ENCODE data around the gene ATXN7L1.
A peak's percentile ranks its signal among the peaks of the same experiment; 100 is the strongest.
"Not testable (repeated sequence)": the region's sequence is repeated elsewhere in the genome, so short reads cannot be mapped to it uniquely, and the experiment has no call there.

The ATXN7L1 gene

GRCh38 chr7:105708763-105709080, 167.7 kb downstream of the ATXN7L1 start:
- Histone ChIP-seq H3K4me3 (ENCODE audit: low read depth, low read length) (no peak overlapping the region), H3K27me3 (ENCODE audit: control insufficient read depth, insufficient read depth, low read length) (no peaks in the 10 kb centered on the region), H3K36me3 (ENCODE audit: control insufficient read depth, insufficient read depth, low read length) (peaks cover 11% of the 10 kb centered on the region), H3K4me1 (ENCODE audit: control insufficient read depth, insufficient read depth, low read length) (peaks cover 7% of the 10 kb centered on the region), H3K9ac (ENCODE audit: low read depth, low read length) (no peak overlapping the region), H3K9me3 (ENCODE audit: control insufficient read depth, insufficient read depth, low read length) (peaks cover 17% of the 10 kb centered on the region)

DNA sequence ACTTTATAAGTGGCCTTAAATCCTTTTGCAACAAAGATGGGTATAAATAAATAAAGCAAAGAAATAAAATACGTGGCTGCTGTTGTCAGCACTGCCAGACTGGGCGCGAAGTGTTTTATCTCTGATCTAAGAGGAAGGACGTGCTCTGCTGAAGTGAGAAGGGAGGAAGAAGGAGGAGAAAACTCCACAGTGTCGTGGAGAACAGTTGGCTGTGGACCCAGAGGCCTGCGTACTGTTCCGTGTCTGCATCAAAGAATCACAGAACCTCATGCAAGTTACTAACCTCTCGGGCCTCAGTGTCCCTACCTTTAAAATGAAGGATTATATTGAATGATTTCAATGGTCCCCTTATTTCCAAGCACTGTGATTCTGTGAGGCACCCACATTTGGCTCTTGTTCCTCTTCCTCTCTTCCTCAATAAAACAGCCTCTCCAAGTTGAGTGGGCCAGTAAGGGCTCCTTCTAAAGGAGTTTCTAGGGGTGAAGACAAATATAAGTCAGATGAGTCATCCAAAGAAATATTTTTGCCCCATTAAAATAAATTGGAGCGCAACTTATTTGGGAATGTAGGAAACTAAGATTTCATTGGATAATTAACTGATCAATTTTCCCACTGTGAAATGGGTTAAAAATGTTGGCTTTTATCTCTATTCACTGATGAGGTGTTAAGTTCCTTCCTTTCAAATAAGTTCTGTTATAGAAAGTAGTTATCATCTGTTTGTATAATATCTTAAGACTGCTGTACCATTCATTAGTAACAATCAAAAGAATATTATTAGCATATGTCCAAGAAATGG, 168.2 kb downstream of the ATXN7L1 start:
- Histone ChIP-seq H3K4me3 (ENCODE audit: low read depth, low read length) (no peak overlapping the region), H3K4me1 (ENCODE audit: control insufficient read depth, insufficient read depth, low read length) (peaks cover 9% of the 10 kb centered on the region), H3K9ac (ENCODE audit: low read depth, low read length) (no peak overlapping the region), H3K36me3 (ENCODE audit: control insufficient read depth, insufficient read depth, low read length) (peaks cover 6% of the 10 kb centered on the region), H3K9me3 (ENCODE audit: control insufficient read depth, insufficient read depth, low read length) (peaks cover 17% of the 10 kb centered on the region), H3K27me3 (ENCODE audit: control insufficient read depth, insufficient read depth, low read length) (no peaks in the 10 kb centered on the region)

GRCh38 chr7:105707381-105707780, 169.0 kb downstream of the ATXN7L1 start:
- Histone ChIP-seq H3K4me3 (ENCODE audit: low read depth, low read length) (no peak overlapping the region), H3K9me3 (ENCODE audit: control insufficient read depth, insufficient read depth, low read length) (peaks cover 16% of the 10 kb centered on the region), H3K36me3 (ENCODE audit: control insufficient read depth, insufficient read depth, low read length) (peaks cover 2% of the 10 kb centered on the region), H3K27me3 (ENCODE audit: control insufficient read depth, insufficient read depth, low read length) (no peaks in the 10 kb centered on the region), H3K4me1 (ENCODE audit: control insufficient read depth, insufficient read depth, low read length) (peaks cover 9% of the 10 kb centered on the region), H3K9ac (ENCODE audit: low read depth, low read length) (no peak overlapping the region)

DNA sequence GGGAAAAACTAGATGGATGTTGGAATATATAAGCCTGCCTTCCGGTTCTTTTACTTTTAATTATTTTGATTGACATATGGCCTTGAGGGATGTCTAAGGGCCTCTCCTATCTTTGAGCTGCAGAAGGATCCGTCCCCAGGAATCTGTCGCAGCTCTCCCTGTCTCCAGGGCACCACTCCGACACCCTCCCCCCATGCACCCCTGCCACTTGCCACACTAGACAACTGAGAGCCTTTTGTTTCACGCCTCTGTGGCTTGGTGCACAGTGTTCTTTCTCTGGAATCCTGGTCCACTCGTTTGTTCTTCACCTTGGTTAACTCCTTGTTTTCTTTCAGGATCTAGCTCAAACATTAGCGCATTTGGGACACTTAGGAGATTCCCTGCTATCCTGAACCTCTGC, 171.0 kb downstream of the ATXN7L1 start:
- Histone ChIP-seq H3K27me3 (ENCODE audit: control insufficient read depth, insufficient read depth, low read length) (no peaks in the 10 kb centered on the region), H3K4me3 (ENCODE audit: low read depth, low read length) (no peak overlapping the region), H3K9ac (ENCODE audit: low read depth, low read length) (no peak overlapping the region), H3K4me1 (ENCODE audit: control insufficient read depth, insufficient read depth, low read length) (peaks cover 19% of the 10 kb centered on the region), H3K9me3 (ENCODE audit: control insufficient read depth, insufficient read depth, low read length) (no peaks in the 10 kb centered on the region), H3K36me3 (ENCODE audit: control insufficient read depth, insufficient read depth, low read length) (no peaks in the 10 kb centered on the region)

GRCh38 chr7:105703207-105703930, 173.0 kb downstream of the ATXN7L1 start:
- H3K4me1 ChIP-seq (ENCODE audit: control insufficient read depth, insufficient read depth, low read length), result peaks cover 21% of the 10 kb centered on the region
- H3K36me3 ChIP-seq (ENCODE audit: control insufficient read depth, insufficient read depth, low read length), result no peaks in the 10 kb centered on the region
- no peaks in the 10 kb centered on the region for H3K9me3 ChIP-seq (ENCODE audit: control insufficient read depth, insufficient read depth, low read length)
- H3K27me3 ChIP-seq (ENCODE audit: control insufficient read depth, insufficient read depth, low read length), result no peaks in the 10 kb centered on the region
- no peak overlapping the region for H3K4me3 ChIP-seq (ENCODE audit: low read depth, low read length)
- no peak overlapping the region for H3K9ac ChIP-seq (ENCODE audit: low read depth, low read length)

GRCh38 chr7:105699568-105700236, 176.7 kb downstream of the ATXN7L1 start:
- Histone ChIP-seq H3K4me1 (ENCODE audit: control insufficient read depth, insufficient read depth, low read length) (peaks cover 32% of the 10 kb centered on the region), H3K36me3 (ENCODE audit: control insufficient read depth, insufficient read depth, low read length) (no peaks in the 10 kb centered on the region)

DNA sequence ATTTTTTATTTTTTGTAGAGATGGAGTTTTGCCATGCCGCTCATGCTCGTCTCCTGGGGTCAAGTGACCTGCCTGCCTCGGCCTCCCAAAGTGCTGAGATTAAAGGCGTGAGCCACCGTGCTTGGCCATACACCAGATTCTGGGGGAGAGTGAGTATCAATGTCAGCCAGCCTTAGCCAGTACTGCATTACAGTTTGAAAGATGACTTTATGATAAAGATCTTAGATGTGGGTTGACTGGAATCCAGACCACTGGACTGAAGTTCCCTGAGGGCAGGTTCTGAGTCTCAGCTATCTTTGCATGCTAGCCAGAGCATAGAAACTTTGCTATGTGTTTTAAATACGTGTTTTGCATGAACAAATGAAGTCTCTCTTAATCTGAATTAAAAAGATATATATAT, 177.9 kb downstream of the ATXN7L1 start:
- H3K9ac ChIP-seq (ENCODE audit: low read depth, low read length), result peak overlapping the region; percentile 68
- no peaks in the 10 kb centered on the region for H3K36me3 ChIP-seq (ENCODE audit: control insufficient read depth, insufficient read depth, low read length)
- no peak overlapping the region for H3K4me3 ChIP-seq (ENCODE audit: low read depth, low read length)
- no peaks in the 10 kb centered on the region for H3K27me3 ChIP-seq (ENCODE audit: control insufficient read depth, insufficient read depth, low read length)
- H3K4me1 ChIP-seq (ENCODE audit: control insufficient read depth, insufficient read depth, low read length), result peaks cover 32% of the 10 kb centered on the region
- H3K9me3 ChIP-seq (ENCODE audit: control insufficient read depth, insufficient read depth, low read length), result no peaks in the 10 kb centered on the region

More at GRCh38 chr7:105699568-105700236, 176.7 kb downstream of the ATXN7L1 start:
- H3K9me3 ChIP-seq (ENCODE audit: control insufficient read depth, insufficient read depth, low read length), result no peaks in the 10 kb centered on the region
- no peak overlapping the region for H3K4me3 ChIP-seq (ENCODE audit: low read depth, low read length)
- no peak overlapping the region for H3K9ac ChIP-seq (ENCODE audit: low read depth, low read length)
- H3K27me3 ChIP-seq (ENCODE audit: control insufficient read depth, insufficient read depth, low read length), result no peaks in the 10 kb centered on the region

DNA sequence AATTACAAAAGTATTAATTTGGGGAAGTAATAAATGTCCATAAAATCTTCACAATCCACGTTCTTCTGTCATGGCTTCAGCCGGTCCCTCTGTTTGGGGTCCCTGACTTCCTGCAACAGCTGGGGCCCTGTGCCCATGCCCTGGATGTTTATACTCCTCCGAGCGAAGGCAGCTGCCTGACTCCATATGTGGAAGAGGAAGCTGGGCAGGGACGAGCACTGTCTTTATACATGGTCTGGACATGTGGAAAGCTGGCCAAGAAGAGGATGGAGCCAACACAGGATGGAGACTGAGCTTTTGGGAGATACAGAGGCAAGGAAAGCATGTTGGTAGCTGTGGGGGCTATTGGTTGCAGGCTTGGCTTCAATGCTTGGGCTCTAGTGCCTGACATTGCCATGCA, 178.6 kb downstream of the ATXN7L1 start:
- Histone ChIP-seq H3K9me3 (ENCODE audit: control insufficient read depth, insufficient read depth, low read length) (no peaks in the 10 kb centered on the region), H3K4me3 (ENCODE audit: low read depth, low read length) (no peak overlapping the region), H3K4me1 (ENCODE audit: control insufficient read depth, insufficient read depth, low read length) (peaks cover 30% of the 10 kb centered on the region), H3K36me3 (ENCODE audit: control insufficient read depth, insufficient read depth, low read length) (no peaks in the 10 kb centered on the region), H3K27me3 (ENCODE audit: control insufficient read depth, insufficient read depth, low read length) (no peaks in the 10 kb centered on the region), H3K9ac (ENCODE audit: low read depth, low read length) (peak overlapping the region; percentile 68)

DNA sequence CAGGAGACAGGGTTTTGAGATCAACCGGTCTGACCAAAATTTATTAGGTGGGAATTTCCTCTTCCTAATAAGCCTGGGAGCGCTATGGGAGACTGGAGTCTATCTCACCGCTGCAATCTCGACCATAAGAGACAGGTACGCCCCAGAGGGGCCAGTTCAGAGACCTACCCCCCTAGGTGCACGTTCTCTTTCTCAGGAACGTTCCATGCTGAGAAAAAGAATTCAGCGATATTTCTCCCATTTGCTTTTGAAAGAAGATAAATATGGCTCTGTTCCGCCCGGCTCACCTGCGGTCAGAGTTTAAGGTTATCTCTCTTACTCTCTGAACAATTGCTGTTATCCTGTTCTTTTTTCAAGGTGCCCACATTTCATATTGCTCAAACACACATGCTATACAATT, 179.2 kb downstream of the ATXN7L1 start:
- H3K4me1 ChIP-seq (ENCODE audit: control insufficient read depth, insufficient read depth, low read length), result peaks cover 28% of the 10 kb centered on the region
- not testable (repeated sequence) for H3K27me3 ChIP-seq (ENCODE audit: control insufficient read depth, insufficient read depth, low read length); H3K9me3 ChIP-seq (ENCODE audit: control insufficient read depth, insufficient read depth, low read length); H3K4me3 ChIP-seq (ENCODE audit: low read depth, low read length); H3K36me3 ChIP-seq (ENCODE audit: control insufficient read depth, insufficient read depth, low read length); H3K9ac ChIP-seq (ENCODE audit: low read depth, low read length)

DNA sequence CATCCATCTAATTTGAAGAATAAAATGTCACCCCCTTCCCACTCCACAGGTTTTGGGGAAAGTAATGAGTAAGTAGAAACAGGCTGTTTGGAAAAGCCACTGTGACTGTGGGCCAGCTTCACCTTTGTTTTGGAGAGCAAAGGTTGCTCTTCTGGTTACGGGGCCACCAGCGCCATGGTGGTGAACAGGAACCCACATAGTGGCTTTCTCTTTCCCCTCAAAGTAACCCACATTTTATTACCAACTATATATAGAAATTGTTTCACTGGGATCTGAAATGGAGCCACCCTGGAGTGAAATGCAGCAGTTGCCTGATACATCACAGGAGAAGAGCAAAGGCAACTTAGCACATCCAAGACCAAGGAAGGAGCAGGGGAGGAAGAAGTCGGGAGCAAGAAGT, 182.8 kb downstream of the ATXN7L1 start:
- H3K9me3 ChIP-seq (ENCODE audit: control insufficient read depth, insufficient read depth, low read length), result no peaks in the 10 kb centered on the region
- H3K27me3 ChIP-seq (ENCODE audit: control insufficient read depth, insufficient read depth, low read length), result no peaks in the 10 kb centered on the region
- no peak overlapping the region for H3K9ac ChIP-seq (ENCODE audit: low read depth, low read length)
- peaks cover 27% of the 10 kb centered on the region for H3K4me1 ChIP-seq (ENCODE audit: control insufficient read depth, insufficient read depth, low read length)
- no peak overlapping the region for H3K4me3 ChIP-seq (ENCODE audit: low read depth, low read length)
- no peaks in the 10 kb centered on the region for H3K36me3 ChIP-seq (ENCODE audit: control insufficient read depth, insufficient read depth, low read length)

GRCh38 chr7:105691680-105692564, 184.5 kb downstream of the ATXN7L1 start:
- Histone ChIP-seq H3K27me3 (ENCODE audit: control insufficient read depth, insufficient read depth, low read length) (no peaks in the 10 kb centered on the region), H3K36me3 (ENCODE audit: control insufficient read depth, insufficient read depth, low read length) (no peaks in the 10 kb centered on the region), H3K9ac (ENCODE audit: low read depth, low read length) (peak overlapping the region; percentile 84), H3K4me1 (ENCODE audit: control insufficient read depth, insufficient read depth, low read length) (peaks cover 31% of the 10 kb centered on the region), H3K9me3 (ENCODE audit: control insufficient read depth, insufficient read depth, low read length) (no peaks in the 10 kb centered on the region), H3K4me3 (ENCODE audit: low read depth, low read length) (peak overlapping the region; percentile 73)
